ENCODE measurements around the gene NR1D2. TPM values are rescaled to one million over a fixed set of nuclear protein-coding genes. Genes with fewer than 3 reads are reported as not detected.

NR1D2 gene
- polyA plus RNA-seq, 1 donor from 2014 or later = 12.9 TPM

GRCh38 chr3:23932571-23932970 is 12.5 kb upstream of the NR1D2 start:
- no peak overlapping the region for H3K27ac ChIP-seq (ENCODE audit: low read length)
- no peak overlapping the region for H3K4me3 ChIP-seq (ENCODE audit: low read length)

DNA sequence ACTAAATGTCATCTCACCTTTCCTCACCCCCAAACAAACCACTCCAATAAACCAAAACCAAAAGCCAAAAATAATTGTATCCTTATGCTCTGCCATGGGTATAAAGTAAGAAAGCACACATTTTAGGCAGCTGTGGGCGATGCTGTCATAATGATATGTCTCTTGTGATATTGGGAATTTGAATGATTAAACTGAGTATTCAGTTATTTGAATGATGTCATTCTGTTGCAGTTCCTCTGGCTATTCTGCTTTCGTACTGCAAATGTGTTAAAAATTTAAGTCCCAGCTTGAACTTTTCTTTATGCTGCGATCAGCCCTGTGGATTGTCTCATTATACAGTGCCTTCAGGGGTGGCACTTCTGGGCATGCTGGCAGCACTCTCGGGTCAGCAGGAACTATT is 10.8 kb upstream of the NR1D2 start:
- H3F3A ChIP-seq (ENCODE audit: insufficient read depth, low read length, poor library complexity, severe bottlenecking) = no peaks in the 10 kb centered on the region
- no peaks in the 10 kb centered on the region for H3K79me2 ChIP-seq (replicated peaks; ENCODE audit: insufficient read depth, low read length)
- no peak overlapping the region for H3K27ac ChIP-seq (ENCODE audit: low read length)
- no peaks in the 10 kb centered on the region for H3K9me2 ChIP-seq (ENCODE audit: insufficient read depth, low read length)
- H3K4me3 ChIP-seq (ENCODE audit: low read length) = no peak overlapping the region
- no peak overlapping the region for H3K9ac ChIP-seq (ENCODE audit: low read length)
- H3K27me3 ChIP-seq (ENCODE audit: insufficient read depth, low read depth, low read length) = no peaks in the 10 kb centered on the region
- H3K36me3 ChIP-seq (ENCODE audit: insufficient read depth, low read length) = no peaks in the 10 kb centered on the region
- H3K4me2 ChIP-seq (ENCODE audit: low read length) = no peak overlapping the region
- no peaks in the 10 kb centered on the region for H4K20me1 ChIP-seq (ENCODE audit: insufficient read depth)
- no peaks in the 10 kb centered on the region for H3K9me3 ChIP-seq (ENCODE audit: low read length)
- no peak overlapping the region for H2AFZ ChIP-seq (ENCODE audit: low read depth, low read length)
- TF ChIP-seq EP300 (conservative IDR thresholded peaks at IDR 0.05; ENCODE audit: poor library complexity, severe bottlenecking) (no peak), SMC3 (conservative IDR thresholded peaks at IDR 0.05; ENCODE audit: poor library complexity) (no peak), POLR2AphosphoS5 (IDR thresholded peaks at IDR 0.05) (no peak), REST (IDR thresholded peaks at IDR 0.05; ENCODE audit: borderline replicate concordance) (no peak), RAD21 (conservative IDR thresholded peaks at IDR 0.05) (no peak), TAF1 (IDR thresholded peaks at IDR 0.05; ENCODE audit: low read depth) (no peak), MXI1 (conservative IDR thresholded peaks at IDR 0.05; ENCODE audit: poor library complexity, severe bottlenecking) (no peak)
- TF ChIP-seq, protein P1, sequence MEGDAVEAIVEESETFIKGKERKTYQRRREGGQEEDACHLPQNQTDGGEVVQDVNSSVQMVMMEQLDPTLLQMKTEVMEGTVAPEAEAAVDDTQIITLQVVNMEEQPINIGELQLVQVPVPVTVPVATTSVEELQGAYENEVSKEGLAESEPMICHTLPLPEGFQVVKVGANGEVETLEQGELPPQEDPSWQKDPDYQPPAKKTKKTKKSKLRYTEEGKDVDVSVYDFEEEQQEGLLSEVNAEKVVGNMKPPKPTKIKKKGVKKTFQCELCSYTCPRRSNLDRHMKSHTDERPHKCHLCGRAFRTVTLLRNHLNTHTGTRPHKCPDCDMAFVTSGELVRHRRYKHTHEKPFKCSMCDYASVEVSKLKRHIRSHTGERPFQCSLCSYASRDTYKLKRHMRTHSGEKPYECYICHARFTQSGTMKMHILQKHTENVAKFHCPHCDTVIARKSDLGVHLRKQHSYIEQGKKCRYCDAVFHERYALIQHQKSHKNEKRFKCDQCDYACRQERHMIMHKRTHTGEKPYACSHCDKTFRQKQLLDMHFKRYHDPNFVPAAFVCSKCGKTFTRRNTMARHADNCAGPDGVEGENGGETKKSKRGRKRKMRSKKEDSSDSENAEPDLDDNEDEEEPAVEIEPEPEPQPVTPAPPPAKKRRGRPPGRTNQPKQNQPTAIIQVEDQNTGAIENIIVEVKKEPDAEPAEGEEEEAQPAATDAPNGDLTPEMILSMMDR (IDR thresholded peaks at IDR 0.05; ENCODE audit: poor library complexity, severe bottlenecking) = no peak

More at GRCh38 chr3:23932571-23932970, 12.5 kb upstream of the NR1D2 start:
- H2AFZ ChIP-seq (ENCODE audit: low read depth, low read length) = no peak overlapping the region
- H3K79me2 ChIP-seq (replicated peaks; ENCODE audit: insufficient read depth, low read length) = no peaks in the 10 kb centered on the region
- H3K9ac ChIP-seq (ENCODE audit: low read length) = no peak overlapping the region
- no peaks in the 10 kb centered on the region for H3K9me3 ChIP-seq (ENCODE audit: low read length)
- no peaks in the 10 kb centered on the region for H4K20me1 ChIP-seq (ENCODE audit: insufficient read depth)
- H3F3A ChIP-seq (ENCODE audit: insufficient read depth, low read length, poor library complexity, severe bottlenecking) = no peaks in the 10 kb centered on the region
- TF ChIP-seq POLR2AphosphoS5 (IDR thresholded peaks at IDR 0.05) (no peak), TAF1 (IDR thresholded peaks at IDR 0.05; ENCODE audit: low read depth) (no peak), REST (IDR thresholded peaks at IDR 0.05; ENCODE audit: borderline replicate concordance) (no peak), EP300 (conservative IDR thresholded peaks at IDR 0.05; ENCODE audit: poor library complexity, severe bottlenecking) (no peak), SMC3 (conservative IDR thresholded peaks at IDR 0.05; ENCODE audit: poor library complexity) (no peak), EZH2 (IDR thresholded peaks at IDR 0.05; ENCODE audit: borderline replicate concordance, insufficient read depth, low read length, poor library complexity, severe bottlenecking) (no peak), MXI1 (conservative IDR thresholded peaks at IDR 0.05; ENCODE audit: poor library complexity, severe bottlenecking) (no peak), RAD21 (conservative IDR thresholded peaks at IDR 0.05) (no peak)
- TF ChIP-seq, protein P1 (IDR thresholded peaks at IDR 0.05; ENCODE audit: poor library complexity, severe bottlenecking) = no peak
- no peak overlapping the region for H3K4me2 ChIP-seq (ENCODE audit: low read length)
- H3K9me2 ChIP-seq (ENCODE audit: insufficient read depth, low read length) = no peaks in the 10 kb centered on the region
- H3K27me3 ChIP-seq (ENCODE audit: insufficient read depth, low read depth, low read length) = no peaks in the 10 kb centered on the region
- no peaks in the 10 kb centered on the region for H3K36me3 ChIP-seq (ENCODE audit: insufficient read depth, low read length)

Measured in neural cell (in vitro differentiated cells).